GM19351 (cell line): ENCODE measurements around the gene PCYOX1L.

ENCODE experiments used
- ATAC-seq: cut with Tn5 transposase; IDR thresholded peaks from one replicate; pipeline ENCODE4 v1.9.1; 2021; ENCODE audit warnings: mild to moderate bottlenecking, moderate library complexity; ENCODE audit not compliant: unreplicated experiment

Gene PCYOX1L

GRCh38 chr5:149406203-149406978 lies 48.5 kb downstream of the PCYOX1L start:
- ATAC-seq = no peak

DNA sequence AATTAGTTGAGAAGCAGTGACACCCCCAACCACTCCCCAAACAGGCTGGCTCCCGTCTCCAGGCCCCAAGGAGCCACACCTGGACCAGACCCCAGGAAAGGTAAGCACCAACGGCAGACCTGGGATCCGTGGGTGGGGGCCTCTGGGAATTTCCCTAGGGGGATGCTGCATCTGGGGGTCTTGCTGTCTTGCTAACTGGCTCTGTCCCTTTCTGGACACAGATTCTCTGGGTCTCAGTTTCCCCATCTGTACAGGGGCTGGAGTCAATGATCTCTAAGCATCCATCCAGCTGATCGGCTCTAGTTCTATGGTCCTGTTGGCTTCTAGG lies 49.1 kb downstream of the PCYOX1L start:
- ATAC-seq = no peak

- no peak for ATAC-seq
Measured at GRCh38 chr5:149407323-149408251, 49.7 kb downstream of the PCYOX1L start.

DNA sequence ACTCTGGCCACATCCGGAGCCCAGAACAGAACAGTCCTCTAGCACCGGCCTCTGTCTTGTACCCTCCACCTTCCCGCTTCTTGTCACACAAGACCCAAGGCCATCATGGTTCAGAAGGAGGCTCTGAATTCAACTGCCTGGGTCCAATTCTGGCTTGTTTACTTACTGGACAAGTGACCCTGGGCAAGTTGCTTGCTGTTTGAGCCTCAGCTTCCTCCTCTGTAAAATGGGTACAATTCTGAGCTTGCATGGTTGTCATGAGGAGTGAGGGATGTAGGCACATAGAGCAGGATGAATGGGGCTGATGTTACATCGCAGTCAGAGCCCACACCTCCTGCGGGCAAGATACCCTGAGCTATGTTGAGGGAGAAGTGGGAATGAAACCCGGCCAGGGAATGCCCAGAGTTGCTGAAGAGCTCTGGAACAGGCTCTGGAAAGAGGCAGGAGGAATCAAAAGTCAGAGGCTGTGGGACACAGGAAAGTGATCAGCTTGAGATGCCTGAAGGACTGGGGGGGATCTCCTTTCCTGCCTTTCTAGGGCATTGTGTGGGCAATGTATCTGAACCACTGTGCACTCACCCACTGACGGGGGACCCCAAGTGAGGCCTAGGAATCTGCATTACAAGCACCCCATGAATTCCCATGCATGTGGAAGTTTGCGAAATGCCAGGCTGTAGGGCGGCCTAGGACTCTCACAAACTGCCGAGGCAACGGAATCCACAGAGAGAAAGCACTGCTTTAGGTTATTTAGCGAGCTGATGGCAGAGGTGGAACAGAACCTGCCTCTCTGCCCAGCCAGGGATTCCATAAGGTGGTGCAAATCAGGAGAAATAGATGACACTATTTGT lies 50.6 kb downstream of the PCYOX1L start:
- ATAC-seq = no peak

GRCh38 chr5:149409268-149409948 lies 51.6 kb downstream of the PCYOX1L start:
- no peak for ATAC-seq

DNA sequence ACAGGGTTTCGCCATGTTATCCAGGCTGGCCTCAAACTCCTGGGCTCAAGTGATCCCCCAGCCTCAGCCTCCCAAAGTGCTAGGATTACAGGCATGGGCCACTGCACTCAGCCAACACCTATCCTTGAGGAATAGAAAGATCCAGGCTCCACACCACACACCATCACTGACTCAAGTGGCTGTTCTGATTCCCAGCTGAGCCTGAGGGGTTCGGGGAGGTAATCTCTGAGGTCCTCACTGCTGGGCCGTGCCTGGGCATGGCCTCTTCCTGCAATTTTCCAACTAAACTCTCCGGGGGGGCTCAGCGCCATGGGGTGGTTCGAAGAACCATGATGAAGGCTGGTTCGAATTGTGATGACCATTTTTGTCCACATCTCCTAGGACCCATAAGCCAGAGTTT lies 52.2 kb downstream of the PCYOX1L start:
- no peak for ATAC-seq

GRCh38 chr5:149410721-149411432 lies 53.0 kb downstream of the PCYOX1L start:
- no peak for ATAC-seq

- no peak for ATAC-seq
Measured at GRCh38 chr5:149411738-149412519, 54.1 kb downstream of the PCYOX1L start.

- no peak for ATAC-seq
Measured at GRCh38 chr5:149412783-149413476, 55.1 kb downstream of the PCYOX1L start.

- no peak for ATAC-seq
Measured at GRCh38 chr5:149413477-149414210, 55.8 kb downstream of the PCYOX1L start.

GRCh38 chr5:149414405-149415065 lies 56.7 kb downstream of the PCYOX1L start:
- ATAC-seq = no peak

DNA sequence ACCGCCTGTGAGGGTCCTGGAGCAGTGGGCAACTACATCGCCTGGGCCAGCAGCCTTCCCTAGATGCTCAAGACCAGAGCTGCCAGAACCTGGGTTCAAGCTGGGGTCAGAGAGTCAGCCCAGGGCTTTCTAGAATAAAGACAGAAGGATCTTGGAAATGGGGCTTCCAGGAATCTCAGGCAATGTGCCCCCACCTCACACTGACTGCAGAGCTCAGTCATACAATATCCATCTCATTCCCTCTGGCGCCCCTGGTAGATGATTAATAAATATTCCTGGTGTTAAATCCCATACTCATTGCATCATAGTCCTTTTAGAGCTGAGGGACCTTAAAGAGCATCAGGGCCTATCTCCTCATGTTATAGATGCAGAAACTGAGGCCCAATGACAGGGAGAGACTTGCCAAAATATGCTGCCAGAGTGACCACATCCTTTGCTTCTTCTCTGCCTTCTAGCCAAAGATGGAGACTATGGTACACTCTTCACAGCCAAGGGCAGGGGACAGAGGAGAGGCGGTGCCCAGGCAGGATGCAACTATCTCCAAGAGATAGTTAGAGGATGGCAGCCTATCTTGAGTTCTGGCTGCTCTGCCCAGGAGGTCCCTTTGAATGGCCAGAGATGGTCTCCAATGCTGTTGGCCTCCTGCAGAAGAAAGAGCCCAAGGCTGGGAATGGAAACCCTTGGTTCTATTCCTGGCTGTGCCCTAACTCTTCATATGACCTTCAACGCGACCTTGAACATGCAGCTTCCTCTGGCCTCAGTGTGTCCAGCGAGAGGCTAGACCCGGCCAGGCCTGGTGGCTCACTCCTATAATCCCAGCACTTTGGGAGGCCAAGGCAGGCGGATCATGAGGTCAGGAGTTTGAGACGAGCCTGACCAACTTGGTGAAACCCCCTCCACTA lies 57.5 kb downstream of the PCYOX1L start:
- ATAC-seq = no peak

DNA sequence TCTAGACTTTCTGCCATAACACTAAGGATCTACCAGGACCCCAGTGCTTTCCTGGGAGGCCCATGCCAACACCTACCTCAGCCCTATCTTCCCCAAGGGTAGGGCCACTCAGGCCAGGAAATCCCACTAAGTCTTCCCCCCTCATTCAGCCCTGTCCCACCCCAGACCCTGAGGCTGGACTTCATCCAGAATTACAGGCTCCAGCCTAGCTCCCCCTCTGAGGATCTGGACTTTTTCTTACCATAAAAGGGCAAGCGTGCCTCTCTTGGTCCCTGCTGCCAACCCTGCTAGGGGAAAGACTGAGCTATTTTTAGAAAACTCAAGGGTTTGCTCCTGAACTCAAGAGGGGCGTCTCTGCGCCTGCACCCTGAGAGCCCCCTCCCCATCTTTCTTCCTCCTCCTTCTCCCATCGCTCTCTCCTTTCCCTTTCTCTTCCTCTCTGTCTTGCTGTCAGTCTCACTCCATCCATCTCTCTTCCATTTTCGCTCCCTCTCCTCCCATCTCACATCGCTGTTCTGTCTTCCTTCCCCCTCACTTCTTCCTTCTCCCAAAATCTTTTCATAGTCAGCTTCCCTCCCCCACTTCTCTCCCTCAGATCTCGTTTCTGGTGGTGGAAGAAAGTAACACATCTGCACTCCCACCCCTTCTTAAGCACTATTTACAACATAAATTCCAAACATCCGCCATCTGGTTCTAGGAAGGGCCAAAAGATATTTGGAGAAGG lies 59.3 kb downstream of the PCYOX1L start:
- ATAC-seq = no peak

DNA sequence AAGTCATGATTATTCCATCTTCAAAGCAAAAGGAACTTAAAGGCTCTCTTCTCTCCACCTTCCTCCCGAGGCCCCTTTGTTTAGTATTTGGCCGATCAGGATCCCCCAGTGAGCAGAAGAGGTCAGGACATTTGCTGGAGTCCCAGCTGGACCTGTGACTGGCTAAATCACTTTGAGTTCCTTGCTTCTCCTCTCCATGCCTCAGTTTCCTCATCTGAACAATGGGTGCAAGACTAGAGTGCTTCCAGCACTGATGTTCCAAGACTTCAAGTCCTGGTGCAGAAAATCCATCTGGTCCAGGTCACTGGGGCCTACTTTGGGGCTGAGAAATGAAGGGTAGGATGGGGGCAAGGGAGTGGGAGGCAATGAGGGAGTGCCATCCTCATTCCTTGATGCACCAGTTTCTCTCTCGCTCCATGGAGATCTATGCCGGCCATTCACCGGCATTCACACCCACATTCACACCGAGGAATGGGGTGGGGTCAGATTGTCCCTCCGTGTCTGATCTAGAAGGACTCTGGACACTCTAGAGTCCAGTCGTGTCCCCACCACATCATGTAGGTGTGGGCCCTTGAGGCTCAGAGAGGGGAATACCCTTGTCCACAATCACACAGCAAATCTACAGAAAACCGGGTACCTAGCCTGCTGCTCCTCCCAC lies 60.0 kb downstream of the PCYOX1L start:
- no peak for ATAC-seq

DNA sequence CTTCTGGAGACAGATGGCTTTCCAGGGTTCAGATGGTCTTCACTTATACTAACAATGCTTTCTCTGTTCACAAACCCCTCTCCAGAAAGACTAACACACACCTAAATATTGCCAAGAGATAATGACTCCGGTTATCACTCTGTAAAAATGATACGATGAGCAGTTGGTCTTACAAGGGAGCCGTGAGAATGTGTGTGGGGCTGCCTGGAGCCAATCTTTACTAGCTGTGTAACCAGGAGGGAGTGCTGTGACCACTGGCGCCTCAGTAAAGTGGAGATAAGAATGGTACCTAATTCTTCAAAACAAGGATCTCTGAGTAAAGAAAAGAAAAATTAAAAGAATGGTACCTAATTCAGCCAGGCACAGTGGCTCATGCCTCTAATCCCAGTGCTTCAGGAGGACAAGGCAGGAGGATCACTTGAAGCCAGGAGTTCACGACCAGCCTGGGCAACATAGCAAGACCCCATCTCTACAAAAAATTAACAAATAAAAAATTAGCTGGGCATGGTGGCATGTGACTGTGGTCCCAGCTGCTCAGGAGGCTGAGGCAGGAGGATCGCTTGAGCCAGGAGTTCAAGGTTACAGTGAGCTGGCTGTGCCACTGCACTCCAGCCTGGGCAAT lies 61.2 kb downstream of the PCYOX1L start:
- ATAC-seq = no peak
